KMS-11 (cell line): Measurements from ENCODE around the gene SCO1.

Experiments used
- H2AFZ ChIP-seq: fragments of 200-600 bp; sonication (generic); 2 replicates; pipeline ENCODE4 v1.6.1; 2016; ENCODE audit warnings: antibody characterized with exemption, mixed run types, low read depth
- H3K27ac ChIP-seq: fragments of 200-600 bp; sonication (generic); 2 replicates; pipeline ENCODE4 v1.6.1; 2016; ENCODE audit warnings: mild to moderate bottlenecking, mixed run types
- H3K27me3 ChIP-seq: fragments of 200-600 bp; sonication (generic); 2 replicates; pipeline ENCODE4 v1.6.1; 2017; ENCODE audit warnings: mild to moderate bottlenecking, low read depth, mixed run types, moderate library complexity; ENCODE audit not compliant: insufficient read depth
- H3K36me3 ChIP-seq: fragments of 200-600 bp; sonication (generic); 2 replicates; pipeline ENCODE4 v1.6.1; 2017; ENCODE audit warnings: mild to moderate bottlenecking, mixed run types; ENCODE audit not compliant: insufficient read depth
- H3K4me1 ChIP-seq: fragments of 200-600 bp; sonication (generic); 2 replicates; pipeline ENCODE4 v1.6.1; 2016; ENCODE audit warnings: mild to moderate bottlenecking, low read depth, mixed run types; ENCODE audit not compliant: poor library complexity, severe bottlenecking
- H3K4me2 ChIP-seq: fragments of 200-600 bp; sonication (generic); 2 replicates; pipeline ENCODE4 v1.7.0; 2016; ENCODE audit warnings: mild to moderate bottlenecking, mixed run types
- H3K4me3 ChIP-seq: fragments of 200-600 bp; sonication (generic); IDR thresholded peaks from 2 replicates; pipeline ENCODE4 v1.6.1; 2017; ENCODE audit warnings: low read depth, low read length, mixed read lengths; ENCODE audit not compliant: insufficient read depth
- H3K79me2 ChIP-seq: fragments of 200-600 bp; sonication (generic); 2 replicates; pipeline ENCODE4 v1.6.1; 2016; ENCODE audit warnings: low read depth, mixed run types; ENCODE audit not compliant: insufficient read depth
- H3K9ac ChIP-seq: fragments of 200-600 bp; sonication (generic); 2 replicates; pipeline ENCODE4 v1.6.1; 2016; ENCODE audit warnings: mild to moderate bottlenecking, mixed run types
- H4K20me1 ChIP-seq: fragments of 200-600 bp; sonication (generic); 2 replicates; pipeline ENCODE4 v1.6.1; 2016; ENCODE audit warnings: mild to moderate bottlenecking, mixed run types; ENCODE audit not compliant: insufficient read depth
- CTCF ChIP-seq: fragments of 200-600 bp; sonication (generic); conservative IDR thresholded peaks from 2 replicates; pipeline ENCODE4 v1.6.1; 2017; ENCODE audit warnings: low read depth, mild to moderate bottlenecking, antibody characterized with exemption, low read length, moderate library complexity, mixed read lengths

The SCO1 gene

DNA sequence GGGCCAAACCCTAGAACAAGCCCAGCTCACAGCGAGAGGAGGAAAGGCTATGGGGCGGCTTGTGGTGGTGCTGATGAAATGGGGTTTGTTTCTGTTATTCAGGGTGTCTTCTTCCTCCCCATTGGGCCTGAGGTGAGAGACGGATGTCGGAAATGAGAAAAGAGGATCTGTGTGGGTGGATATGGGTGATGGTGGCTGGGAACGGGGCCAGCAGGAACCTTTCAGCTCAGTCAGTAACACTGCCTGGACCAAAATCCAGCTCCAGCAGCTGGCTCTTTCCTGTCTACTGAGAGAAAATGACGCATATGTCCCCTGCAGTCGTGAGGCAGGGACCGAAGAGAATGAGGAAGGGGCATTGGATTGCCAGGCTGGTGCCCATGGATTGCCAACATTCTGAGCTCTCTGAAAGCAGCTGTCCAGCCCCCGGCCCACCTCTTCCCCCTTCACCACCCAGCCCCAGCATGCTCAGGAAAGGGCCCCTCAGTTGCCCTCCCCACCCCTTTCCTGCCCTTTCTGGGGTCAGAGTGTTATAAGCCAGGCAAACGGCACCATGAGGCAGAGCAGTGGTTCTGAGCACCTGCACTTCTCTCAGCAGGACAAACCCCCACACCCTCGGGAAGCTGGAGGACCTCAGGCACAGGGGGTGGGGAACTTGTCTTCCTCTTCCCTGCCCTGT is 44.2 kb downstream of the SCO1 start:
- H3K9ac ChIP-seq, result no peak overlapping the region
- no peaks in the 10 kb centered on the region for H3K79me2 ChIP-seq
- H2AFZ ChIP-seq, result no peak overlapping the region
- H3K4me2 ChIP-seq, result no peak overlapping the region
- H3K4me1 ChIP-seq, result no peaks in the 10 kb centered on the region
- H3K27me3 ChIP-seq, result no peaks in the 10 kb centered on the region
- H3K36me3 ChIP-seq, result no peaks in the 10 kb centered on the region
- no peaks in the 10 kb centered on the region for H4K20me1 ChIP-seq
- no peak overlapping the region for H3K27ac ChIP-seq
- no peak for TF ChIP-seq CTCF
- no peak overlapping the region for H3K4me3 ChIP-seq

- TF ChIP-seq CTCF, result no peak
- no peaks in the 10 kb centered on the region for H3K4me1 ChIP-seq
- no peaks in the 10 kb centered on the region for H3K36me3 ChIP-seq
- no peak overlapping the region for H3K4me3 ChIP-seq
- no peaks in the 10 kb centered on the region for H4K20me1 ChIP-seq
- H3K27me3 ChIP-seq, result no peaks in the 10 kb centered on the region
- H3K79me2 ChIP-seq, result no peaks in the 10 kb centered on the region
- H3K9ac ChIP-seq, result no peak overlapping the region
- H3K4me2 ChIP-seq, result no peak overlapping the region
- no peak overlapping the region for H2AFZ ChIP-seq
- no peak overlapping the region for H3K27ac ChIP-seq
These were observed 45.4 kb downstream of the SCO1 start for GRCh38 chr17:10651927-10652326.

DNA sequence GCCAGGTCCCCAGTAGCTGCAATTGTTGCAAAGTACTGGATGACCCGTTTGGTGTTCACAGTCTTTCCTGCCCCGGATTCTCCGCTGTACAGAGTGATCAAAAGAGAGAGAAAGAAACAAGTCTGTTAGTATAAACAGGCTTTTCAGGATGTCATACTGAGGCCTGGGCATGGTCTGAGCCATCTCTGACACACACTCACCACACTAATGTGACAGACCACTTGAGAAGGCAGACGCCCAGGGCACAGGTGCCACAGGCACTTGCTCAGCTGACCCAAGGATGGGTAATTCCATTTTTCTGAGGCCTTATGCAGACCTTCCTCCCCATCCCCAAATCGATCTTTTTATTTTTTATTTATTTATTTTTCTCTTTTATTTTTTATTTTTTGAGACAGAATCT is 47.7 kb downstream of the SCO1 start:
- Histone ChIP-seq H3K36me3 (no peaks in the 10 kb centered on the region), H3K9ac (no peak overlapping the region), H3K4me1 (no peaks in the 10 kb centered on the region), H4K20me1 (no peaks in the 10 kb centered on the region), H3K4me3 (no peak overlapping the region), H3K4me2 (no peak overlapping the region), H3K27ac (no peak overlapping the region), H2AFZ (no peak overlapping the region), H3K79me2 (no peaks in the 10 kb centered on the region), H3K27me3 (no peaks in the 10 kb centered on the region)
- TF ChIP-seq CTCF, result no peak

- no peaks in the 10 kb centered on the region for H3K27me3 ChIP-seq
- H3K79me2 ChIP-seq, result no peaks in the 10 kb centered on the region
- H3K4me1 ChIP-seq, result no peaks in the 10 kb centered on the region
- H3K4me3 ChIP-seq, result no peak overlapping the region
- no peak overlapping the region for H3K9ac ChIP-seq
- H2AFZ ChIP-seq, result no peak overlapping the region
- H3K36me3 ChIP-seq, result no peaks in the 10 kb centered on the region
- TF ChIP-seq CTCF, result no peak
- no peak overlapping the region for H3K27ac ChIP-seq
- H3K4me2 ChIP-seq, result no peak overlapping the region
- H4K20me1 ChIP-seq, result no peaks in the 10 kb centered on the region
These were observed 48.4 kb downstream of the SCO1 start for GRCh38 chr17:10648956-10649355.
